Esophagus mucosa (tissue), 1 donor: ENCODE measurements around the gene CARMIL1. TPM values are rescaled to one million over a fixed set of nuclear protein-coding genes. Genes with fewer than 3 reads are reported as not detected.
A peak's percentile ranks its signal among the peaks of the same experiment; 100 is the strongest.
"Not testable (repeated sequence)": the region's sequence is repeated elsewhere in the genome, so short reads cannot be mapped to it uniquely, and the experiment has no call there.

Experiments used
- ATAC-seq: fragments of 200-7000 bp; cut with Tn5 transposase; one replicate; pipeline ENCODE4 v1.9.1; 2020
- total RNA-seq: library from RNA; stranded (reverse); gene quantifications from one replicate; pipeline ENCODE4 v1.2.4, GENCODE V29; 2023
- donor health status: DM: yes; HTN: yes; CAD: no.

Gene CARMIL1
- total RNA-seq, 1 donor from 2014 or later: 18.2 TPM

GRCh38 chr6:25583099-25583498, 303.9 kb downstream of the CARMIL1 start:
- ATAC-seq: peak; percentile 25

- ATAC-seq: no peak
Measured at GRCh38 chr6:25583906-25584305, 304.7 kb downstream of the CARMIL1 start.

GRCh38 chr6:25585225-25585624, 306.1 kb downstream of the CARMIL1 start:
- ATAC-seq: no peak

- not testable (repeated sequence) for ATAC-seq
Measured at GRCh38 chr6:25586119-25586518, 306.9 kb downstream of the CARMIL1 start.

- no peak for ATAC-seq
Measured at GRCh38 chr6:25586927-25587326, 307.8 kb downstream of the CARMIL1 start.

- no peak for ATAC-seq
Measured at GRCh38 chr6:25590986-25591385, 311.8 kb downstream of the CARMIL1 start.

GRCh38 chr6:25596928-25597818, 318.0 kb downstream of the CARMIL1 start:
- no peak for ATAC-seq

- no peak for ATAC-seq
Measured at GRCh38 chr6:25599516-25600085, 320.4 kb downstream of the CARMIL1 start.

GRCh38 chr6:25601800-25602673, 322.9 kb downstream of the CARMIL1 start:
- no peak for ATAC-seq

GRCh38 chr6:25602674-25602982, 323.5 kb downstream of the CARMIL1 start:
- ATAC-seq: no peak

- no peak for ATAC-seq
Measured at GRCh38 chr6:25603251-25603650, 324.1 kb downstream of the CARMIL1 start.

- no peak for ATAC-seq
Measured at GRCh38 chr6:25606151-25606550, 327.0 kb downstream of the CARMIL1 start.

- no peak for ATAC-seq
Measured at GRCh38 chr6:25608558-25609174, 329.5 kb downstream of the CARMIL1 start.

- no peak for ATAC-seq
Measured at GRCh38 chr6:25612666-25613065, 333.5 kb downstream of the CARMIL1 start.

GRCh38 chr6:25613415-25613814, 334.2 kb downstream of the CARMIL1 start:
- no peak for ATAC-seq

- no peak for ATAC-seq
Measured at GRCh38 chr6:25614052-25614451, 334.9 kb downstream of the CARMIL1 start.

- ATAC-seq: no peak
Measured at GRCh38 chr6:25615471-25615870, 336.3 kb downstream of the CARMIL1 start.

- ATAC-seq: no peak
Measured at GRCh38 chr6:25617997-25618396, 338.8 kb downstream of the CARMIL1 start.

- ATAC-seq: no peak
Measured at GRCh38 chr6:25619217-25619616, 340.0 kb downstream of the CARMIL1 start.

GRCh38 chr6:25620391-25620790, 341.2 kb downstream of the CARMIL1 start:
- no peak for ATAC-seq

GRCh38 chr6:25623065-25623464, 343.9 kb downstream of the CARMIL1 start:
- ATAC-seq: no peak

- ATAC-seq: no peak
Measured at GRCh38 chr6:25623879-25624278, 344.7 kb downstream of the CARMIL1 start.

GRCh38 chr6:25627001-25627400, 347.8 kb downstream of the CARMIL1 start:
- no peak for ATAC-seq
